Muscle of leg (tissue), 16 donors: ENCODE results near the gene TLE5. TPM values are rescaled to one million over a fixed set of nuclear protein-coding genes. Genes with fewer than 3 reads are reported as not detected.

ENCODE experiments used
- DNase-seq: peaks from one replicate; pipeline ENCODE4 v3.0.0; 2013
- H3K27ac ChIP-seq: one replicate; pipeline ENCODE4 v1.5.1; 2013; ENCODE audit warnings: mild to moderate bottlenecking, low read length, control low read depth
- H3K27me3 ChIP-seq: one replicate; pipeline ENCODE4 v1.6.1; 2013; ENCODE audit warnings: low read length; ENCODE audit not compliant: control insufficient read depth, insufficient read depth
- H3K36me3 ChIP-seq: one replicate; pipeline ENCODE4 v1.6.1; 2013; ENCODE audit warnings: low read length; ENCODE audit not compliant: control insufficient read depth, insufficient read depth
- H3K4me1 ChIP-seq: one replicate; pipeline ENCODE4 v1.6.1; 2013; ENCODE audit warnings: low read length; ENCODE audit not compliant: control insufficient read depth, insufficient read depth
- H3K4me3 ChIP-seq: one replicate; pipeline ENCODE4 v1.5.1; 2013; ENCODE audit warnings: low read length, control low read depth
- H3K9me3 ChIP-seq: replicated peaks from 2 replicates; pipeline ENCODE4 v1.6.1; 2013; ENCODE audit warnings: low read depth, low read length; ENCODE audit not compliant: control insufficient read depth
- WGBS: methylation state at CpG from one replicate; pipeline ENCODE4 v1.1.5; 2013; ENCODE audit warnings: missing lambda C conversion rate; ENCODE audit not compliant: insufficient coverage; 5-methylcytosine and 5-hydroxymethylcytosine counted together
- long read RNA-seq, 11 donors: transcript quantifications; one replicate each; lab custom pipeline, GENCODE V29; 2026
- polyA plus RNA-seq, 8 donors: library from polyadenylated mRNA; unstranded; fragments of 120-200 nt; gene quantifications; one replicate each; pipeline versions ENCODE4 v1.2.1 to v1.2.3, GENCODE V29; 2013; ENCODE audit warnings: inconsistent platforms in 1 of 8, low replicate concordance in 1 of 8; ENCODE audit not compliant: insufficient read length in 8 of 8, insufficient read depth in 1 of 8
- total RNA-seq: library from RNA; stranded (reverse); fragments of 120-200 nt; gene quantifications from one replicate; pipeline ENCODE4 v1.2.4, GENCODE V29; 2013

The TLE5 gene, protein sequence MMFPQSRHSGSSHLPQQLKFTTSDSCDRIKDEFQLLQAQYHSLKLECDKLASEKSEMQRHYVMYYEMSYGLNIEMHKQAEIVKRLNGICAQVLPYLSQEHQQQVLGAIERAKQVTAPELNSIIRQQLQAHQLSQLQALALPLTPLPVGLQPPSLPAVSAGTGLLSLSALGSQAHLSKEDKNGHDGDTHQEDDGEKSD
- total RNA-seq: 245 TPM
- 100 to 1,000 TPM; 608 to 773 (median 696) TPM for polyA plus RNA-seq
- long read RNA-seq, donor 1, transcript AES-202 (7 exons, 1,608 nt): major isoform, 44 of 51 reads
- long read RNA-seq, donor 1, partial matches to known transcripts: 0 of 51 reads
- long read RNA-seq, donor 1, other reads (novel, unspliced or antisense): 0 of 51 reads
- long read RNA-seq, donor 2, transcript AES-202 (7 exons, 1,608 nt): major isoform, 8 of 12 reads
- long read RNA-seq, donor 2, partial matches to known transcripts: 0 of 12 reads
- long read RNA-seq, donor 2, other reads (novel, unspliced or antisense): 0 of 12 reads
- long read RNA-seq, donor 3, transcript AES-201 (7 exons, 1,884 nt): minor isoform, 5 of 160 reads
- long read RNA-seq, donor 3, transcript AES-207 (6 exons, 942 nt): minor isoform, 11 of 160 reads
- long read RNA-seq, donor 3, transcript AES-202 (7 exons, 1,608 nt): major isoform, 129 of 160 reads
- long read RNA-seq, donor 3, transcript AES-205 (2 exons, 367 nt): minor isoform, 5 of 160 reads
- long read RNA-seq, donor 3, partial matches to known transcripts: 0 of 160 reads
- long read RNA-seq, donor 3, other reads (novel, unspliced or antisense): 9 of 160 reads
- long read RNA-seq, donor 4, transcript AES-210 (3 exons, 1,100 nt): minor isoform, 10 of 105 reads
- long read RNA-seq, donor 4, transcript AES-207 (6 exons, 942 nt): minor isoform, 6 of 105 reads
- long read RNA-seq, donor 4, transcript AES-202 (7 exons, 1,608 nt): major isoform, 51 of 105 reads
- long read RNA-seq, donor 4, transcript AES-205 (2 exons, 367 nt): minor isoform, 17 of 105 reads
- long read RNA-seq, donor 4, partial matches to known transcripts: 13 of 105 reads
- long read RNA-seq, donor 4, other reads (novel, unspliced or antisense): 0 of 105 reads
- long read RNA-seq, donor 5, transcript AES-205 (2 exons, 367 nt): minor isoform, 20 of 246 reads
- long read RNA-seq, donor 5, transcript AES-202 (7 exons, 1,608 nt): major isoform, 170 of 246 reads
- long read RNA-seq, donor 5, transcript AES-207 (6 exons, 942 nt): minor isoform, 9 of 246 reads
- long read RNA-seq, donor 5, transcript AES-210 (3 exons, 1,100 nt): minor isoform, 7 of 246 reads
- long read RNA-seq, donor 5, partial matches to known transcripts: 17 of 246 reads
- long read RNA-seq, donor 5, other reads (novel, unspliced or antisense): 12 of 246 reads
- long read RNA-seq, donor 6, transcript AES-201 (7 exons, 1,884 nt): minor isoform, 6 of 215 reads
- long read RNA-seq, donor 6, transcript AES-202 (7 exons, 1,608 nt): major isoform, 165 of 215 reads
- long read RNA-seq, donor 6, transcript AES-205 (2 exons, 367 nt): minor isoform, 16 of 215 reads
- long read RNA-seq, donor 6, transcript AES-207 (6 exons, 942 nt): minor isoform, 7 of 215 reads
- long read RNA-seq, donor 6, partial matches to known transcripts: 7 of 215 reads
- long read RNA-seq, donor 6, other reads (novel, unspliced or antisense): 6 of 215 reads
- long read RNA-seq, donor 7, transcript AES-201 (7 exons, 1,884 nt): minor isoform, 5 of 154 reads
- long read RNA-seq, donor 7, transcript AES-202 (7 exons, 1,608 nt): major isoform, 95 of 154 reads
- long read RNA-seq, donor 7, transcript AES-205 (2 exons, 367 nt): minor isoform, 16 of 154 reads
- long read RNA-seq, donor 7, partial matches to known transcripts: 21 of 154 reads
- long read RNA-seq, donor 7, other reads (novel, unspliced or antisense): 6 of 154 reads
- long read RNA-seq, donor 8, transcript AES-205 (2 exons, 367 nt): minor isoform, 18 of 90 reads
- long read RNA-seq, donor 8, transcript AES-207 (6 exons, 942 nt): minor isoform, 5 of 90 reads
- long read RNA-seq, donor 8, transcript AES-202 (7 exons, 1,608 nt): major isoform, 47 of 90 reads
- long read RNA-seq, donor 8, partial matches to known transcripts: 17 of 90 reads
- long read RNA-seq, donor 8, other reads (novel, unspliced or antisense): 0 of 90 reads
- long read RNA-seq, donor 9, transcript AES-202 (7 exons, 1,608 nt): major isoform, 81 of 123 reads
- long read RNA-seq, donor 9, transcript AES-205 (2 exons, 367 nt): minor isoform, 9 of 123 reads
- long read RNA-seq, donor 9, transcript AES-207 (6 exons, 942 nt): minor isoform, 11 of 123 reads
- long read RNA-seq, donor 9, transcript AES-201 (7 exons, 1,884 nt): minor isoform, 7 of 123 reads
- long read RNA-seq, donor 9, partial matches to known transcripts: 5 of 123 reads
- long read RNA-seq, donor 9, other reads (novel, unspliced or antisense): 5 of 123 reads
- long read RNA-seq, donor 10, transcript AES-205 (2 exons, 367 nt): minor isoform, 27 of 189 reads
- long read RNA-seq, donor 10, transcript AES-207 (6 exons, 942 nt): minor isoform, 8 of 189 reads
- long read RNA-seq, donor 10, transcript AES-202 (7 exons, 1,608 nt): major isoform, 119 of 189 reads
- long read RNA-seq, donor 10, transcript AES-201 (7 exons, 1,884 nt): minor isoform, 8 of 189 reads
- long read RNA-seq, donor 10, partial matches to known transcripts: 14 of 189 reads
- long read RNA-seq, donor 10, other reads (novel, unspliced or antisense): 6 of 189 reads
- long read RNA-seq, donor 11, transcript AES-205 (2 exons, 367 nt): minor isoform, 15 of 100 reads
- long read RNA-seq, donor 11, transcript AES-207 (6 exons, 942 nt): minor isoform, 7 of 100 reads
- long read RNA-seq, donor 11, transcript AES-202 (7 exons, 1,608 nt): major isoform, 60 of 100 reads
- long read RNA-seq, donor 11, partial matches to known transcripts: 0 of 100 reads
- long read RNA-seq, donor 11, other reads (novel, unspliced or antisense): 8 of 100 reads

GRCh38 chr19:3062165-3063105 lies at the start of gene TLE5:
Gene TLE5, minus strand, starts transcription at chr19:3062495. Its CDS starts 295 bp downstream, at chr19:3062200.
- peaks cover 33% of the 10 kb centered on the region for H3K36me3 ChIP-seq
- peak; percentile 82 for DNase-seq
- H3K4me3 ChIP-seq: peak within 1 kb of the TSS; percentile 86
- no peaks in the 10 kb centered on the region for H3K27me3 ChIP-seq
- no peaks in the 10 kb centered on the region for H3K9me3 ChIP-seq
- peak within 1 kb of the TSS; percentile 92 for H3K27ac ChIP-seq
- WGBS: 2% methylated on average over 85 of the region's 111 CpGs
- peaks cover 45% of the 10 kb centered on the region for H3K4me1 ChIP-seq

DNA sequence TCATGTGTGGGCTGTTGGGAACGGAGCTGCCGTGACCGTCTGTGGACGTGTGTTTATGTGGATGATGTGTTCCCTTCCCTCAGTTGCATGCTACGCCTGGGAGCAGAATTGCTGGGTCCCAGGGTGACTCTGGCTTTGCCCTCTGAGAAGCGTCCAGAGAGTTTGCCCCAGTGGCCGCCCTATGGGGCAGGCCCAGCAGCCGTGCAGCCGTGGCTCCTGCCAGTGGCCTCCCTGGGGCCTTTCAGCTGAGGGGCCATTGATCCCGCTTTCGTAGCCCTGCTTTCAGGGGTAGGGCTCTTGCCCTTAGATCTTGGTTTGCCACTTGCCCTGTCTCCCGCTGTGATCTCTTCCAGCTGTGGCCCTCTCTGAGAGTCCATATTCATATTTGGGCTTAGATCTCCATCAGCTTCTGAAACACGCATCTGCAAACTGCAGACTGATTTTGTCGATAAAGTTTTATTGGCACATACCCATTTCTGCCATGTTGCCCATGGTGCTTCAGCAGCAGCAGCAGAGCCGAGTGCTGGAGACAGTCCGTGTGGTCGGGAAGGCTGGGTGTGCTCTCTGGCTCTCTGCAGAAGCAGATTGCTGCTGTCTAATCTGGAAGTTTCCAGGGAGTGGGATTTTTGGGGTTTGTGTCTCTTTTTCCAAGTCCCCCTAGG lies 49.4 kb upstream of the TLE5 start:
- H3K4me3 ChIP-seq: no peak overlapping the region
- WGBS: 95% methylated on average over 11 of the region's 17 CpGs
- H3K27ac ChIP-seq: no peak overlapping the region
- peaks cover 34% of the 10 kb centered on the region for H3K36me3 ChIP-seq
- no peaks in the 10 kb centered on the region for H3K27me3 ChIP-seq
- peaks cover 10% of the 10 kb centered on the region for H3K4me1 ChIP-seq
- no peak for DNase-seq
- no peaks in the 10 kb centered on the region for H3K9me3 ChIP-seq

- DNase-seq: no peak
- Histone ChIP-seq H3K4me3 (no peak overlapping the region), H3K9me3 (no peaks in the 10 kb centered on the region), H3K4me1 (no peaks in the 10 kb centered on the region), H3K27ac (no peak overlapping the region), H3K27me3 (no peaks in the 10 kb centered on the region), H3K36me3 (peaks cover 24% of the 10 kb centered on the region)
- WGBS: 87% methylated on average over 26 of the region's 37 CpGs
Observed at GRCh38 chr19:3110126-3110825, 48.0 kb upstream of the TLE5 start.

- WGBS: 87% methylated on average over 20 of the region's 22 CpGs
- Histone ChIP-seq H3K9me3 (no peaks in the 10 kb centered on the region), H3K4me3 (no peak overlapping the region), H3K4me1 (peaks cover 2% of the 10 kb centered on the region), H3K27me3 (no peaks in the 10 kb centered on the region), H3K27ac (no peak overlapping the region), H3K36me3 (peaks cover 16% of the 10 kb centered on the region)
- DNase-seq: no peak
Observed at GRCh38 chr19:3109491-3109890, 47.2 kb upstream of the TLE5 start.

GRCh38 chr19:3108775-3109174 lies 46.5 kb upstream of the TLE5 start:
- Histone ChIP-seq H3K4me1 (peaks cover 9% of the 10 kb centered on the region), H3K9me3 (no peaks in the 10 kb centered on the region), H3K27me3 (no peaks in the 10 kb centered on the region), H3K36me3 (peaks cover 9% of the 10 kb centered on the region), H3K4me3 (no peak overlapping the region), H3K27ac (no peak overlapping the region)
- WGBS: 11% methylated on average over 3 of the region's 5 CpGs
- DNase-seq: peak; percentile 35

DNA sequence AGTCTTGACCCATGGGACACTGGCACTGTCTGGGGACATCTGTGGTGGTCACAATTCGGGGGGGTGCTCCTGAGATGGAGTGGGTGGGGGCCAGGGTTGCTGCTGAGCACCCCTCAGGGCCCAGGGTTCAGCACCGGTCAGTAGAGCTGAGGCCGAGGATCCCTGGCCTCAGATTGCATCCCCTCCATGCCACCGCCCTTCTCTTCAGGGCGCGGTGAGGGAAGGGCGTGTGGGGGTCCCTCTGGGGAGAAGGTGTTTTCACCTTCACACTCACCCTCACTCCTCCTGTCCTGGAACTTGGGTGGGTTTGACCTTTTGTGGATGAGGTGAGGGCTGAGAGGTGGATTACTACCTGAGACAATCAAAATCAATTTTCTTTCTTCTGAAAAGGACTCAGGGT lies 45.4 kb upstream of the TLE5 start:
- Histone ChIP-seq H3K27me3 (no peaks in the 10 kb centered on the region), H3K4me3 (no peak overlapping the region), H3K9me3 (no peaks in the 10 kb centered on the region), H3K4me1 (peaks cover 13% of the 10 kb centered on the region), H3K36me3 (peaks cover 1% of the 10 kb centered on the region), H3K27ac (no peak overlapping the region)
- WGBS: 89% methylated on average over 1 of the region's 7 CpGs
- no peak for DNase-seq
